K562 (cell line): Measurements from ENCODE around the gene NTM. TPM values are rescaled to one million over a fixed set of nuclear protein-coding genes. Genes with fewer than 3 reads are reported as not detected.

ENCODE experiments used
- ATAC-seq: fragments of 200-7000 bp; cut with Tn5 transposase; 3 replicates; pipeline ENCODE4 v1.9.1; 2020; ENCODE audit warnings: moderate library complexity
- BruUV-seq: library from RNA; stranded (reverse); fragments of 400-500 nt; replicated peaks from 2 replicates; lab custom pipeline; 2021; lab: Mats Ljungman, UMichigan
- CTCF ChIA-PET: fragments of 300-600 bp; formaldehyde crosslinking; extraction: SDS; loops from one replicate; lab custom pipeline; 2021; ENCODE audit warnings: low intra/inter-chr PET ratio; lab: Yijun Ruan, JAX
- POLR2A ChIA-PET: fragments of 300-600, 350-650 bp; sonication (Branson Sonifier 250); formaldehyde crosslinking; extraction: SDS; loops from one replicate; lab custom pipeline; 2021; ENCODE audit warnings: antibody characterized with exemption, inconsistent platforms; lab: Yijun Ruan, JAX
- DNase-seq, 4 experiments: peaks; one replicate each; pipeline versions ENCODE4 v3.0.0 to v3.0.0-alpha.2; 2011 to 2018; ENCODE audit warnings: low spot score in 3 of 4, mixed read lengths in 3 of 4; ENCODE audit errors: extremely low read depth in 1 of 4
- FAIRE-seq: peaks from 2 replicates; lab custom pipeline; 2011; peaks lifted over from hg19 to GRCh38; lab: Jason Lieb, UNC
- H2AFZ ChIP-seq: 2 replicates; pipeline ENCODE4 v1.6.0; 2011; ENCODE audit warnings: low read depth, low read length, control low read depth, inconsistent platforms
- H3K27ac ChIP-seq: fragments of 200-600 bp; 3 replicates; pipeline ENCODE4 v1.8.0; 2011; ENCODE audit warnings: low read depth, mild to moderate bottlenecking, control low read depth, inconsistent platforms, low read length, moderate library complexity, mixed read lengths; ENCODE audit errors: extremely low read depth
- H3K27me3 ChIP-seq, 2 experiments: fragments of 300-600 bp in 1 of 2; 2 replicates in 1 of 2; 3 replicates in 1 of 2; pipeline versions ENCODE4 v1.6.0 to v1.8.0; 2011; ENCODE audit warnings: inconsistent platforms in 2 of 2, low read length in 2 of 2, mild to moderate bottlenecking in 1 of 2, mixed read lengths in 1 of 2, moderate library complexity in 1 of 2; ENCODE audit not compliant: control insufficient read depth in 2 of 2, insufficient read depth in 2 of 2
- H3K36me3 ChIP-seq: fragments of 300-600 bp; 3 replicates; pipeline ENCODE4 v1.8.0; 2011; ENCODE audit warnings: mild to moderate bottlenecking, low read length, inconsistent platforms; ENCODE audit not compliant: control insufficient read depth, insufficient read depth
- H3K4me1 ChIP-seq, 2 experiments: fragments of 200-600 bp in 1 of 2; replicated peaks in 1 of 2; 2 replicates in 1 of 2; 3 replicates in 1 of 2; pipeline versions ENCODE4 v1.5.1 to v1.8.0; 2011; ENCODE audit warnings: inconsistent platforms in 2 of 2, low read length in 2 of 2, mild to moderate bottlenecking in 1 of 2, mixed read lengths in 1 of 2, moderate library complexity in 1 of 2; ENCODE audit not compliant: control insufficient read depth in 2 of 2, insufficient read depth in 2 of 2
- H3K4me2 ChIP-seq: 2 replicates; pipeline ENCODE4 v1.6.1; 2011; ENCODE audit warnings: low read length, control low read depth, inconsistent platforms, mixed read lengths; ENCODE audit not compliant: insufficient read depth
- H3K4me3 ChIP-seq: fragments of 200-600 bp; sonication (generic), shearing (Covaris generic); 2 replicates; pipeline ENCODE4 v1.5.1; 2016; ENCODE audit warnings: control low read depth, inconsistent platforms
- H3K79me2 ChIP-seq: fragments of 200-600 bp; 3 replicates; pipeline ENCODE4 v1.8.0; 2011; ENCODE audit warnings: low read length, inconsistent platforms; ENCODE audit not compliant: control insufficient read depth, insufficient read depth
- H3K9ac ChIP-seq, 2 experiments: 2 replicates each; pipeline versions ENCODE4 v1.6.0 to v1.6.1; 2011; ENCODE audit warnings: low read depth in 2 of 2, low read length in 2 of 2, control low read depth in 1 of 2, inconsistent platforms in 1 of 2, mild to moderate bottlenecking in 1 of 2, mixed read lengths in 1 of 2; ENCODE audit not compliant: insufficient read depth in 1 of 2
- H3K9me1 ChIP-seq: one replicate; pipeline ENCODE4 v1.6.0; 2011; ENCODE audit warnings: inconsistent platforms, mild to moderate bottlenecking, low read length, moderate library complexity; ENCODE audit not compliant: control insufficient read depth, insufficient read depth
- H3K9me3 ChIP-seq: replicated peaks from 2 replicates; pipeline ENCODE4 v1.5.1; 2011; ENCODE audit warnings: low read depth, low read length, inconsistent platforms; ENCODE audit not compliant: control insufficient read depth, insufficient read depth
- H4K20me1 ChIP-seq: replicated peaks from 2 replicates; pipeline ENCODE4 v1.6.1; 2011; ENCODE audit warnings: low read length, inconsistent platforms, mixed read lengths; ENCODE audit not compliant: control insufficient read depth, insufficient read depth
- ELF1 ChIP-seq: fragments of 200-800 bp; sonication (Bioruptor generic); IDR thresholded peaks from 2 replicates; pipeline ENCODE4 v1.6.1; 2016; ENCODE audit warnings: missing genetic modification characterization, missing compliant biosample characterization
- TFE3 ChIP-seq: fragments of 450-650 bp; formaldehyde crosslinking; IDR thresholded peaks from 2 replicates; pipeline ENCODE4 v1.4.0; 2020; ENCODE audit warnings: mild to moderate bottlenecking, mixed read lengths
- WGBS: fragments of 100-300 bp; shearing (Covaris generic); methylation state at CpG from one replicate; pipeline ENCODE4 v1.1.6; 2016; ENCODE audit warnings: low coverage, mixed read lengths; ENCODE audit not compliant: insufficient coverage; ENCODE audit errors: missing lambda C conversion rate; 5-methylcytosine and 5-hydroxymethylcytosine counted together
- in situ Hi-C: fragments of 300-500 bp; cut with MboI; formaldehyde crosslinking; loops from 4 replicates; pipeline ENCODE4 v1.15.0; 2018; ENCODE audit warnings: inconsistent platforms, mixed read lengths
- intact Hi-C: fragments of 100-400 bp; cut with micrococcal nuclease; formaldehyde crosslinking; loops from 2 replicates; pipeline ENCODE4 v1.14.2; 2022
- polyA plus RNA-seq, 8 experiments: library from polyadenylated mRNA; depleted of rRNA in 4 of 8; stranded (reverse) in 5 of 8; unstranded in 3 of 8; fragments of >200 nt; fragmentation: Nextera tagmentation in 2 of 8; fragmentation: Illumina TruSeq in 1 of 8; extraction: Ambion mirVana in 2 of 8; extraction: Trizol in 1 of 8; gene quantifications; 2 replicates each; pipeline versions ENCODE4 v1.2.1 to v1.2.3, GENCODE V29; 2011 to 2014; ENCODE audit warnings: inconsistent platforms in 1 of 8, missing spikeins in 1 of 8
- total RNA-seq, 7 experiments: library from RNA; depleted of rRNA in 6 of 7; stranded (reverse); fragments of >200 nt in 6 of 7; fragmentation: Illumina TruSeq in 2 of 7; extraction: Trizol in 2 of 7; gene quantifications; 2 replicates each; pipeline versions ENCODE4 v1.2.1 to v1.2.3, GENCODE V29; 2011 to 2021; ENCODE audit warnings: low replicate concordance in 1 of 7

NTM gene
- total and polyA plus RNA-seq, 9 of the 15 experiments (the other 6 are each of a cell fraction or from before 2014, with no cell fraction given) = not detected

GRCh38 chr11:131663405-131664200 lies 293.2 kb downstream of the NTM start:
- WGBS = 0% methylated on average over 10 of the region's 10 CpGs
- Histone ChIP-seq H3K9me3 (no peaks in the 10 kb centered on the region), H3K79me2 (no peaks in the 10 kb centered on the region), H3K9me1 (no peaks in the 10 kb centered on the region), H3K27ac (no peak overlapping the region), H3K36me3 (no peaks in the 10 kb centered on the region), H3K9ac (no peak overlapping the region), H3K4me2 (no peak overlapping the region), H3K27me3 (peaks cover 0 to 11% of the 10 kb centered on the region in 2 experiments; a peak in 2 of 5 replicates), H3K4me1 (no peaks in the 10 kb centered on the region), H4K20me1 (no peaks in the 10 kb centered on the region), H3K4me3 (no peak overlapping the region), H2AFZ (no peak overlapping the region)
- no TSS peak for BruUV-seq
- no peak for FAIRE-seq
- DNase-seq = no peak
- in situ Hi-C loops (loop anchor here (25.0 kb wide), 1 partner anchor 751 kb away; the partner anchor contains the start of gene SNX19), intact Hi-C loops (no loop called here)
- no peak for TF ChIP-seq ELF1
- TF ChIP-seq TFE3 (CRISPR knock-in tag) = peak; percentile 48
- no peak for ATAC-seq
- ChIA-PET CTCF (no interaction called here), POLR2A (interaction anchor here (0.8 kb wide), 1 partner anchor 1402 kb away, joined by 4 read pairs; no protein-coding TSS in a partner anchor)
